ENCODE data around the gene PHF19.

Gene PHF19

DNA sequence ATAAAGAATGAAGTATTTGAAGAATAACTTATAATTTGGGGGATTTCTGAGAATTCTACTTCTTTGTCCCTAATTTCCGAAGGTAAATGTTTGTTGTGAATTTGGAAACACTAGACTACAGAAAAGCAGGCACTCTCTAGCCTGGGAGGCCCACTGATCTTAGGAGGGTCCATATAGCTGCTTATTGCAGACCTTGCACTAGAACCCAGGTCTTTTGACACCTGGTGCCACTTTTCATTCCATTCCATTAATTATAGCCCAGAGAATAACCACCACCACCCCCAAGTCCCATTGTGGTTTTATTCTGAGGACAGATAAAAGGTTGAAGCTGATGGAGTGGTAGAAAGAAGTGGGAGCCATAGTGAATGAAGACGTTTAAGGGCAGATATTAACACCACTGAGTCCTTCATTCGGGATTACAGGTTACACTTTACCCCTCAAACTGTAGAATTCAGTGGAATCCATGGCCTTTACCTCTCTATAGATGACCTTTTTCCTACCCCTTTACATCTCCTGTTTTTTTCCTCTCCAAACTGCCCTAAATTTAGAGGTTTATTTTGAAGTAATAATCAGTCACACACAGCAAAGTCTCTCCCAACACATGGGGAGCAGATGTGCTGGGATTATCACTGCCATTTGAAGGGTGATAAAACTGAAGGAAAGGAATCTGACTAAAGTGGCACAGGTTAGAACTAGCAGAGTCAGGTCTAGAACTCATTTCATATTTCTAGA lies 22.2 kb downstream of the PHF19 start:
- H2BK12ac ChIP-seq (ENCODE audit: low read length) = no peak overlapping the region
- no peak overlapping the region for H4K8ac ChIP-seq (ENCODE audit: low read depth, low read length)
- H3K4me3 ChIP-seq (ENCODE audit: low read depth, low read length) = no peak overlapping the region
- DNase-seq = no peak
- no peak overlapping the region for H3K23ac ChIP-seq (ENCODE audit: low read length)
- H3K18ac ChIP-seq (ENCODE audit: low read length) = no peak overlapping the region
- H4K91ac ChIP-seq (ENCODE audit: low read depth, low read length) = no peak overlapping the region
- peaks cover 5% of the 10 kb centered on the region in 2 experiments for H3K36me3 ChIP-seq (ENCODE audit: control insufficient read depth in 1 of 2, insufficient read depth in 2 of 2, low read length in 2 of 2)
- H4K12ac ChIP-seq (ENCODE audit: low read depth, low read length) = no peak overlapping the region
- H3K27ac ChIP-seq (ENCODE audit: low read depth, low read length) = no peak overlapping the region
- H3K4me2 ChIP-seq (ENCODE audit: low read length) = no peak overlapping the region
- H3K14ac ChIP-seq (ENCODE audit: low read length) = no peak overlapping the region
- no CpG with 5 or more reads among the region's 3 CpGs for WGBS (ENCODE audit: extremely low coverage, insufficient coverage, insufficient read length)
- H3K4me1 ChIP-seq (ENCODE audit: control insufficient read depth in 1 of 2, insufficient read depth in 2 of 2, low read length in 2 of 2) = peaks cover 0 to 4% of the 10 kb centered on the region in 2 experiments
- no peak overlapping the region for H2BK120ac ChIP-seq (ENCODE audit: insufficient read depth, low read length, poor library complexity)
- H3K27me3 ChIP-seq (ENCODE audit: insufficient read depth, low read length) = no peaks in the 10 kb centered on the region
- no peak overlapping the region for H2BK5ac ChIP-seq (ENCODE audit: low read depth, low read length, poor library complexity)
- no peak overlapping the region for H2AK5ac ChIP-seq (ENCODE audit: low read length)
- no peak overlapping the region for H3K4ac ChIP-seq (ENCODE audit: low read depth, low read length)
- no peak overlapping the region for H2AFZ ChIP-seq (ENCODE audit: insufficient read depth, low read length, poor library complexity)
- no peaks in the 10 kb centered on the region for H3K79me1 ChIP-seq (ENCODE audit: low read length)
- peaks cover 3% of the 10 kb centered on the region for H3K9me3 ChIP-seq (ENCODE audit: insufficient read depth, low read depth, low read length)
- H3K79me2 ChIP-seq (ENCODE audit: control insufficient read depth, insufficient read depth, low read length, poor library complexity) = no peaks in the 10 kb centered on the region
- no peak overlapping the region for H3K9ac ChIP-seq (ENCODE audit: low read length)

DNA sequence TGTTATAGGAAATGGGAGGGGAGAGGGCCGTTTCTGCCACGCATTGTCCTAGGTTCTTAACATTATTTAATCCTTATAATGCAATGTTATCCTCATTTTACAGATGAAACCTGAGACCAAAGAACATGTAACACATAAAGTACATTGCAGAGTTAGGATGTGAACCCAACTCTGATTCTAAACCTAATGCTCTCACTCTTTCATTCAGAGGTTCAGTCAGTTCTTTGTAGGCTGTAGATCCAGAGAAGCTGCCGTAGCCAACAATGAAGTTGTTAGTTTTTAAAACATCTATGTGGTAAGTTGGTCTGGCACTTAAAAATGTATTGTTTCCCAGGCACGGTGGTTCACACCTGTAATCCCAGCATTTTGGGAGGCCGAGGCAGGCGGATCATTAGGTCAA lies 23.8 kb downstream of the PHF19 start:
- Histone ChIP-seq H3K4ac (ENCODE audit: low read depth, low read length) (no peak overlapping the region), H4K12ac (ENCODE audit: low read depth, low read length) (no peak overlapping the region), H3K27ac (ENCODE audit: low read depth, low read length) (no peak overlapping the region), H3K79me2 (ENCODE audit: control insufficient read depth, insufficient read depth, low read length, poor library complexity) (no peaks in the 10 kb centered on the region), H2BK12ac (ENCODE audit: low read length) (no peak overlapping the region), H3K4me1 (ENCODE audit: control insufficient read depth in 1 of 2, insufficient read depth in 2 of 2, low read length in 2 of 2) (peaks cover 0 to 2% of the 10 kb centered on the region in 2 experiments), H3K18ac (ENCODE audit: low read length) (no peak overlapping the region), H3K9me3 (ENCODE audit: insufficient read depth, low read depth, low read length) (peaks cover 3% of the 10 kb centered on the region), H3K14ac (ENCODE audit: low read length) (no peak overlapping the region), H3K79me1 (ENCODE audit: low read length) (no peaks in the 10 kb centered on the region), H3K4me2 (ENCODE audit: low read length) (no peak overlapping the region), H2BK5ac (ENCODE audit: low read depth, low read length, poor library complexity) (no peak overlapping the region), H4K8ac (ENCODE audit: low read depth, low read length) (no peak overlapping the region), H3K23ac (ENCODE audit: low read length) (no peak overlapping the region), H2BK120ac (ENCODE audit: insufficient read depth, low read length, poor library complexity) (no peak overlapping the region), H2AK5ac (ENCODE audit: low read length) (no peak overlapping the region), H3K4me3 (ENCODE audit: low read depth, low read length) (no peak overlapping the region), H4K91ac (ENCODE audit: low read depth, low read length) (no peak overlapping the region), H3K27me3 (ENCODE audit: insufficient read depth, low read length) (no peaks in the 10 kb centered on the region), H3K9ac (ENCODE audit: low read length) (no peak overlapping the region), H3K36me3 (ENCODE audit: control insufficient read depth in 1 of 2, insufficient read depth in 2 of 2, low read length in 2 of 2) (peaks cover 4 to 5% of the 10 kb centered on the region in 2 experiments), H2AFZ (ENCODE audit: insufficient read depth, low read length, poor library complexity) (no peak overlapping the region)
- DNase-seq = no peak
- no CpG with 5 or more reads among the region's 6 CpGs for WGBS (ENCODE audit: extremely low coverage, insufficient coverage, insufficient read length)

DNA sequence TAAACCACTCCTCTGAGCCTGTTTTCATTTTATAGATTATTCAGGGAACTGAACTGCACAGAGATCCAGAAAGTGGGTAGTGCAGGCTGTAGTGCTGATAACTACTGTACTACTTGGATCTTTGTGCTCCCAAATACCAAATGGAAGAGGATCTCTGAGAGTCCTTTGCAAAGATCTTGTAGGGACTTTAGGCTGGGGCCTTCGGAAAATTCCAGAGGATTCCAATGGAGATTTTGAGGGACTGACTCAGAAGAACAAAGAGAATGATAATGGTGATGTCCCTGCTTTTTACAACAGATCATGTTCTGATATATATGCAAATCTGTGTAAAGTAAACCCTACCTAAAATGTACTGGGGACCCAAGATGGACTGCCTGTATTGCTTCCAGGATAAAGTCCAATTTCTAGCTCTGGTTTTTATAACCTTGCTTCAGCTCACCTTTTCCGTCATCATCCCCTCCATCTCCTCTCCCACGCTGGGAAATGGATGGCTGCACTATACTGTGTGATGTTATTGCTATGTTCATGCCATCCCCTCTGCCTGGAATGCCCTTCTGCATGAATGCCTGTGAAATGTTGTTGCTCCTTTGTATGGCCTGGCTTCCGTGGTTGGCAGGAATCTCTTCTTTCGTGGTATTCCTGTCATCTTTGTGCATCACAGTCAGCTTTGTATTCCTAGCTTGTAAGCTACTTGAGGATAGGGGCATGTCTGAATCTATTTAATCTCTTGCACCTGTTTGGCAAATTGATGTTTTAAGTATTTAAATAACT lies 24.6 kb downstream of the PHF19 start:
- no peak overlapping the region for H3K14ac ChIP-seq (ENCODE audit: low read length)
- H3K9me3 ChIP-seq (ENCODE audit: insufficient read depth, low read depth, low read length) = peaks cover 1% of the 10 kb centered on the region
- no peak overlapping the region for H2BK12ac ChIP-seq (ENCODE audit: low read length)
- no peak overlapping the region for H2AK5ac ChIP-seq (ENCODE audit: low read length)
- no peak overlapping the region for H3K4me3 ChIP-seq (ENCODE audit: low read depth, low read length)
- no CpG with 5 or more reads among the region's 5 CpGs for WGBS (ENCODE audit: extremely low coverage, insufficient coverage, insufficient read length)
- H4K12ac ChIP-seq (ENCODE audit: low read depth, low read length) = no peak overlapping the region
- H3K27me3 ChIP-seq (ENCODE audit: insufficient read depth, low read length) = no peaks in the 10 kb centered on the region
- H3K23ac ChIP-seq (ENCODE audit: low read length) = no peak overlapping the region
- H3K9ac ChIP-seq (ENCODE audit: low read length) = no peak overlapping the region
- no peaks in the 10 kb centered on the region for H3K79me2 ChIP-seq (ENCODE audit: control insufficient read depth, insufficient read depth, low read length, poor library complexity)
- no peak overlapping the region for H4K8ac ChIP-seq (ENCODE audit: low read depth, low read length)
- H3K18ac ChIP-seq (ENCODE audit: low read length) = no peak overlapping the region
- no peak overlapping the region for H3K27ac ChIP-seq (ENCODE audit: low read depth, low read length)
- H2BK5ac ChIP-seq (ENCODE audit: low read depth, low read length, poor library complexity) = no peak overlapping the region
- no peak for DNase-seq
- H3K4me2 ChIP-seq (ENCODE audit: low read length) = no peak overlapping the region
- no peak overlapping the region for H4K91ac ChIP-seq (ENCODE audit: low read depth, low read length)
- H2AFZ ChIP-seq (ENCODE audit: insufficient read depth, low read length, poor library complexity) = no peak overlapping the region
- peaks cover 0 to 2% of the 10 kb centered on the region in 2 experiments for H3K4me1 ChIP-seq (ENCODE audit: control insufficient read depth in 1 of 2, insufficient read depth in 2 of 2, low read length in 2 of 2)
- H2BK120ac ChIP-seq (ENCODE audit: insufficient read depth, low read length, poor library complexity) = no peak overlapping the region
- no peak overlapping the region for H3K4ac ChIP-seq (ENCODE audit: low read depth, low read length)
- peaks cover 0 to 2% of the 10 kb centered on the region in 2 experiments for H3K36me3 ChIP-seq (ENCODE audit: control insufficient read depth in 1 of 2, insufficient read depth in 2 of 2, low read length in 2 of 2)
- no peaks in the 10 kb centered on the region for H3K79me1 ChIP-seq (ENCODE audit: low read length)

DNA sequence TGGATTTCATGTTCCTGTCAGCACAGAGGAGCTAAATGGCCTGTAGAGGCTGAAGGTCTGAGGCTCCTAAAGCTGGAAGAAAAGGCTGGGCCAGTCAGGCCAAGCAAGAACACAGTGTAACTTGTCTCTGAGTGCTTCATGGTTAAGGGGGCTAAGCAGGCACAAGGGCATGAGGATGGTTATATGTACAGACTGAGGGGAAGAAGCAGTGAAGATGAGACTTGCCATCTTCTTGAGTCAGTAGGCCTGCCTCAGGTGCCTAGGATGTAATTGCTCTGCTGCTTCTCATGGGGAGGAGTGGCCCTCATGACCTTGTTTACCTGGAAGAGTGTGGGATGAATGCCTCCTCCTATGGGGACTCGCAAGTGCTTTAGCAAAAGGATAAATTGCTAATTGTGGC lies 25.5 kb downstream of the PHF19 start:
- Histone ChIP-seq H2AFZ (ENCODE audit: insufficient read depth, low read length, poor library complexity) (no peak overlapping the region), H3K27me3 (ENCODE audit: insufficient read depth, low read length) (no peaks in the 10 kb centered on the region), H2BK12ac (ENCODE audit: low read length) (no peak overlapping the region), H4K8ac (ENCODE audit: low read depth, low read length) (no peak overlapping the region), H2BK120ac (ENCODE audit: insufficient read depth, low read length, poor library complexity) (no peak overlapping the region), H3K4me3 (ENCODE audit: low read depth, low read length) (no peak overlapping the region), H2AK5ac (ENCODE audit: low read length) (no peak overlapping the region), H3K4ac (ENCODE audit: low read depth, low read length) (no peak overlapping the region), H3K4me2 (ENCODE audit: low read length) (no peak overlapping the region), H3K9ac (ENCODE audit: low read length) (no peak overlapping the region), H3K27ac (ENCODE audit: low read depth, low read length) (no peak overlapping the region), H4K12ac (ENCODE audit: low read depth, low read length) (no peak overlapping the region), H3K18ac (ENCODE audit: low read length) (no peak overlapping the region), H3K4me1 (ENCODE audit: control insufficient read depth in 1 of 2, insufficient read depth in 2 of 2, low read length in 2 of 2) (no peaks in the 10 kb centered on the region), H3K9me3 (ENCODE audit: insufficient read depth, low read depth, low read length) (no peaks in the 10 kb centered on the region), H3K79me1 (ENCODE audit: low read length) (no peaks in the 10 kb centered on the region), H3K14ac (ENCODE audit: low read length) (no peak overlapping the region), H3K79me2 (ENCODE audit: control insufficient read depth, insufficient read depth, low read length, poor library complexity) (no peaks in the 10 kb centered on the region), H3K23ac (ENCODE audit: low read length) (no peak overlapping the region), H4K91ac (ENCODE audit: low read depth, low read length) (no peak overlapping the region), H2BK5ac (ENCODE audit: low read depth, low read length, poor library complexity) (no peak overlapping the region), H3K36me3 (ENCODE audit: control insufficient read depth in 1 of 2, insufficient read depth in 2 of 2, low read length in 2 of 2) (no peaks in the 10 kb centered on the region)
- WGBS (ENCODE audit: extremely low coverage, insufficient coverage, insufficient read length) = no CpG with 5 or more reads among the region's 1 CpG
- DNase-seq = no peak

Measured in trophoblast cell (in vitro differentiated cells and primary cell).